Body of pancreas (tissue), 4 donors: ENCODE data around the gene ZNF107. TPM values are rescaled to one million over a fixed set of nuclear protein-coding genes. Genes with fewer than 3 reads are reported as not detected.

Experiments used
- ATAC-seq: fragments of 150-250 bp; one replicate; pipeline ENCODE4 v1.9.1; 2016
- DNase-seq, 4 donors: peaks; one replicate each; pipeline ENCODE4 v3.0.0-alpha.2; 2019
- H3K27ac ChIP-seq, 4 donors: fragments of 200-600 bp; sonication (generic); 1 replicate in 3 of 4; 2 replicates in 1 of 4; pipeline versions ENCODE4 v1.5.1 to v1.6.1; 2016 to 2019; ENCODE audit warnings: mild to moderate bottlenecking in 1 of 4, mixed read lengths in 1 of 4, moderate library complexity in 1 of 4
- H3K27me3 ChIP-seq, 2 donors: fragments of 200-600 bp; sonication (generic); one replicate each; pipeline ENCODE4 v1.6.0; 2016; ENCODE audit warnings: mild to moderate bottlenecking in 1 of 2
- H3K36me3 ChIP-seq, 2 donors: fragments of 200-600 bp; sonication (generic); replicated peaks in 1 of 2; 2 replicates each; pipeline ENCODE4 v1.5.1; 2016; ENCODE audit warnings: low read depth in 2 of 2; ENCODE audit not compliant: insufficient read depth in 1 of 2
- H3K4me1 ChIP-seq: fragments of 200-600 bp; sonication (generic); one replicate; pipeline ENCODE4 v1.6.0; 2016
- H3K4me3 ChIP-seq, 2 donors: fragments of 200-600 bp; sonication (generic); 1 replicate in 1 of 2; 2 replicates in 1 of 2; pipeline ENCODE4 v1.5.1; 2016 to 2019
- H3K9me3 ChIP-seq, 3 donors: fragments of 200-600 bp; sonication (generic); 1 replicate in 2 of 3; 2 replicates in 1 of 3; pipeline ENCODE4 v1.5.1; 2016
- POLR2A ChIP-seq, 3 donors: fragments of 450-650 bp; IDR thresholded peaks; one replicate each; pipeline ENCODE4 v1.6.1; 2016; ENCODE audit warnings: antibody characterized with exemption in 3 of 3, mild to moderate bottlenecking in 2 of 3
- WGBS, 2 donors: methylation state at CpG; one replicate each; pipeline ENCODE4 v1.1.5; 2017; 5-methylcytosine and 5-hydroxymethylcytosine counted together
- intact Hi-C: fragments of 100-400 bp; cut with DNase I; formaldehyde crosslinking; loops from one replicate; pipeline ENCODE4 v1.15.1; 2023
- total RNA-seq, 2 donors: library from RNA; depleted of rRNA; stranded (reverse); fragments of >200 nt; gene quantifications; one replicate each; pipeline ENCODE4 v1.1.0, GENCODE V29; 2016
- TF ChIP-seq, protein P1 (sequence below), 7 experiments: fragments of 450-650 bp in 4 of 7; fragments of 200-600 bp in 3 of 7; sonication (generic) in 3 of 7; IDR thresholded peaks; one replicate each; pipeline ENCODE4 v1.5.1; 2016 to 2019; ENCODE audit warnings: antibody characterized with exemption in 7 of 7

Gene ZNF107
- total RNA-seq, 2 donors from 2014 or later = 2.3 to 3.6 TPM

GRCh38 chr7:64628721-64629120, 37.2 kb upstream of the ZNF107 start:
- DNase-seq (no peak), ATAC-seq (no peak)
- Histone ChIP-seq H3K9me3 (no peaks in the 10 kb centered on the region), H3K27me3 (no peaks in the 10 kb centered on the region), H3K4me3 (no peak overlapping the region), H3K36me3 (no peaks in the 10 kb centered on the region), H3K4me1 (no peaks in the 10 kb centered on the region), H3K27ac (no peak overlapping the region)
- intact Hi-C loops = no loop called here
- TF ChIP-seq POLR2A (IDR thresholded peaks at IDR 0.05) = no peak
- TF ChIP-seq, protein P1, sequence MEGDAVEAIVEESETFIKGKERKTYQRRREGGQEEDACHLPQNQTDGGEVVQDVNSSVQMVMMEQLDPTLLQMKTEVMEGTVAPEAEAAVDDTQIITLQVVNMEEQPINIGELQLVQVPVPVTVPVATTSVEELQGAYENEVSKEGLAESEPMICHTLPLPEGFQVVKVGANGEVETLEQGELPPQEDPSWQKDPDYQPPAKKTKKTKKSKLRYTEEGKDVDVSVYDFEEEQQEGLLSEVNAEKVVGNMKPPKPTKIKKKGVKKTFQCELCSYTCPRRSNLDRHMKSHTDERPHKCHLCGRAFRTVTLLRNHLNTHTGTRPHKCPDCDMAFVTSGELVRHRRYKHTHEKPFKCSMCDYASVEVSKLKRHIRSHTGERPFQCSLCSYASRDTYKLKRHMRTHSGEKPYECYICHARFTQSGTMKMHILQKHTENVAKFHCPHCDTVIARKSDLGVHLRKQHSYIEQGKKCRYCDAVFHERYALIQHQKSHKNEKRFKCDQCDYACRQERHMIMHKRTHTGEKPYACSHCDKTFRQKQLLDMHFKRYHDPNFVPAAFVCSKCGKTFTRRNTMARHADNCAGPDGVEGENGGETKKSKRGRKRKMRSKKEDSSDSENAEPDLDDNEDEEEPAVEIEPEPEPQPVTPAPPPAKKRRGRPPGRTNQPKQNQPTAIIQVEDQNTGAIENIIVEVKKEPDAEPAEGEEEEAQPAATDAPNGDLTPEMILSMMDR (IDR thresholded peaks at IDR 0.05) = no peak
- WGBS, 2 donors = 51 to 62% methylated on average over 3 of the region's 3 CpGs

GRCh38 chr7:64630496-64630895, 35.4 kb upstream of the ZNF107 start:
- no peaks in the 10 kb centered on the region for H3K9me3 ChIP-seq
- no peaks in the 10 kb centered on the region for H3K4me1 ChIP-seq
- intact Hi-C loops = no loop called here
- H3K27me3 ChIP-seq = no peaks in the 10 kb centered on the region
- no peak for ATAC-seq
- WGBS, 2 donors = 8 to 16% methylated on average over 2 of the region's 2 CpGs
- no peak overlapping the region for H3K27ac ChIP-seq
- H3K4me3 ChIP-seq = no peak overlapping the region
- H3K36me3 ChIP-seq = no peaks in the 10 kb centered on the region
- TF ChIP-seq, protein P1 (IDR thresholded peaks at IDR 0.05) = peak; percentile 25 to 51 (median 40)
- no peak for TF ChIP-seq POLR2A (IDR thresholded peaks at IDR 0.05)
- DNase-seq = peak in 1 of 4 donors; percentile 19

DNA sequence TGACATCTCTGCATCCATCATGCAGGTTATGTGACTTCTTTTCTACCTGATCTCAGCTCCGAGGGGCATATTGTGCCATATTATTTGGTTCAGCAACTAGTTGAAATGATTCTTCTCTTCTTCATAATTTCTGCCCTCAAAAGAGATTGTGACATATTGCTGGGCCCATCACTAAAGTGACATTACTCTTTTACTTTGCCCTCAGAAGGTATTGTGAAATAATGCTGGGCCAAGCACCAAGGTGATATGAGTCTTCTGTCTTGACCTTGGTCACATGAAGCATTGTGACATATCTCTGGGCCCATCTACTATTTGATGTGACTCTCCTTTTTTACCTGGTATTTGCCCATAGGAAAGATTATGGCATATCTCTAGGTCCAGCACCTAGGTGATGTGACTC, 33.9 kb upstream of the ZNF107 start:
- no peak for ATAC-seq
- Histone ChIP-seq H3K4me3 (no peak overlapping the region), H3K4me1 (no peaks in the 10 kb centered on the region), H3K9me3 (no peaks in the 10 kb centered on the region), H3K36me3 (no peaks in the 10 kb centered on the region), H3K27ac (no peak overlapping the region), H3K27me3 (no peaks in the 10 kb centered on the region)
- DNase-seq = no peak
- no peak for TF ChIP-seq POLR2A (IDR thresholded peaks at IDR 0.05)
- TF ChIP-seq, protein P1 (IDR thresholded peaks at IDR 0.05) = no peak
- intact Hi-C loops = no loop called here
- 32 to 53% methylated on average over 1 of the region's 1 CpG for WGBS, 2 donors

DNA sequence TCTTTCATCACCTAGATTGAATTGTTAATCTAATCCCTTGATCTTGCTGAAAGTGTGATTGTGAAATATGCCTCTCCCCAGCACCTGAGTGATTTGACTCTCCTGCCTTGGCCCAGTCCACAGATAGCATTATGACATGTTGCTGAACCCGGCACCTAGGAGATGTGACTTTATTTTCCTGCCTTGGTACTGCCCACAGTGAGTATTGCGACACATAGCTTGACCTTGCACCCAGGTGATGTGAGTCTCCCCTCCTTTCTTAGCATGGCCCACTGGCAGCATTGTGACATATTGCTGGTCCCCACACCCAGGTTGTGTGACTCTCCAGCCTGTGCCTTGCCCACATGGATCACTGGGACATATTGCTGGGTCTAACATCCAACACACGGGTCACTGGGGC, 32.5 kb upstream of the ZNF107 start:
- WGBS, 2 donors = 61 to 85% methylated on average over 3 of the region's 3 CpGs
- intact Hi-C loops = no loop called here
- Histone ChIP-seq H3K27me3 (no peaks in the 10 kb centered on the region), H3K36me3 (no peaks in the 10 kb centered on the region), H3K9me3 (no peaks in the 10 kb centered on the region), H3K4me1 (no peaks in the 10 kb centered on the region), H3K27ac (no peak overlapping the region), H3K4me3 (no peak overlapping the region)
- no peak for DNase-seq
- TF ChIP-seq, protein P1 (IDR thresholded peaks at IDR 0.05) = no peak
- no peak for TF ChIP-seq POLR2A (IDR thresholded peaks at IDR 0.05)
- ATAC-seq = no peak

GRCh38 chr7:64634406-64635062, 31.4 kb upstream of the ZNF107 start:
- ATAC-seq = no peak
- no peak for TF ChIP-seq POLR2A (IDR thresholded peaks at IDR 0.05)
- TF ChIP-seq, protein P1 (IDR thresholded peaks at IDR 0.05) = no peak
- H3K27ac ChIP-seq = no peak overlapping the region

More at GRCh38 chr7:64634406-64635062, 31.4 kb upstream of the ZNF107 start:
- Histone ChIP-seq H3K4me3 (no peak overlapping the region), H3K36me3 (no peaks in the 10 kb centered on the region), H3K27me3 (no peaks in the 10 kb centered on the region), H3K9me3 (no peaks in the 10 kb centered on the region), H3K4me1 (no peaks in the 10 kb centered on the region)
- DNase-seq = no peak
- WGBS, 2 donors = 59 to 70% methylated on average over 2 of the region's 2 CpGs
- intact Hi-C loops = no loop called here
